Subcutaneous abdominal adipose tissue (tissue), 5 donors: ENCODE measurements around the gene PAM.

Experiments used
- H3K27ac ChIP-seq: one replicate; pipeline ENCODE4 v1.7.0; 2013; ENCODE audit warnings: low read depth, mild to moderate bottlenecking, inconsistent platforms, low read length, moderate library complexity
- H3K27me3 ChIP-seq, 5 donors: one replicate each; pipeline ENCODE4 v1.7.0; 2013; ENCODE audit warnings: low read length in 5 of 5, inconsistent platforms in 1 of 5; ENCODE audit not compliant: control insufficient read depth in 5 of 5, insufficient read depth in 4 of 5
- H3K36me3 ChIP-seq, 5 donors: one replicate each; pipeline ENCODE4 v1.7.0; 2013; ENCODE audit warnings: low read length in 5 of 5; ENCODE audit not compliant: control insufficient read depth in 5 of 5, insufficient read depth in 5 of 5
- H3K4me1 ChIP-seq, 5 donors: one replicate each; pipeline ENCODE4 v1.7.0; 2013; ENCODE audit warnings: low read length in 5 of 5, mild to moderate bottlenecking in 3 of 5, moderate library complexity in 1 of 5; ENCODE audit not compliant: control insufficient read depth in 5 of 5, insufficient read depth in 5 of 5
- H3K4me3 ChIP-seq, 5 donors: one replicate each; pipeline ENCODE4 v1.7.0; 2013; ENCODE audit warnings: low read length in 5 of 5, low read depth in 1 of 5
- H3K9ac ChIP-seq, 5 donors: one replicate each; pipeline ENCODE4 v1.7.0; 2013; ENCODE audit warnings: low read length in 5 of 5, mild to moderate bottlenecking in 4 of 5, moderate library complexity in 3 of 5
- H3K9me3 ChIP-seq, 5 donors: one replicate each; pipeline ENCODE4 v1.7.0; 2013; ENCODE audit warnings: low read length in 5 of 5; ENCODE audit not compliant: control insufficient read depth in 5 of 5
- donor health status: healthy.
- donor health status: healthy.
- donor health status: healthy.
- donor health status: healthy.
- donor health status: healthy.

Gene PAM

DNA sequence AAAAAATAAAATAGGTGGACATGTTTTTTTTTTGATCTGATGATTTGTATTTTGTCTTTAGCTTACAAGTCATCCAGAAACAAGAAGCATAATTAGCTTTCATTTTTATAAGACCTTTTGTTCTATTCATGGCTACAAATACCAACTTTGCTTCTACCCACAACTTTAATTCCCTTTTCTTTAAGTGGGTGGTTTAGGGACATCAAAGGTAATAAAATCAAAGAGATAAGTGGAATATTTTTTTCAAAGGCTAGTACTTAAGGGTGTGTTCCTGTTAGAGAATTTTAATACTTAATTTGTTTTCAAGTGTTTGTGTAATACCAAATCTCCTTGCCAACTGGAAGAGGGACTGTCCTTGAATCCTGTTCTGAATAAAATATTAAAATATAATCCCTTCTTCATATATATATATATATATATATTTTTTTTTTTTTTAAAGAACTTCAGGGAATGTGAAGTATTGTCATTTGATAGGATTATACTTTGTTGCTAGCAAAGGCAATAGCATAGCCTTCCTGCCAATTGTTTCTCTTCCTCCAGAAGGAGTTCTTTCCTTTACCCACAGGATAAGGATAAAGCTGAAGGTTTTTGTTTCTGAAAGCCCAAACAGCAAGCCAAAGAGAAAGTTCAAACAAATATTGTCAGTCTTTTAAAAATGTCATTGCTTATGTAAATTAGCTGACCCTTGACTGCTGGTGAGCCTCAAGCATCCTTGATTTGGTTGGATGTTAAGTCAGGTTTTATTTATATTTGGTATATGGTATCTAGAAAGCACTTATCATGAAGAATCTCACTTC, 108.9 kb downstream of the PAM start:
- no peaks in the 10 kb centered on the region for H3K36me3 ChIP-seq
- peak overlapping the region; percentile 91 for H3K27ac ChIP-seq
- H3K9ac ChIP-seq: no peak overlapping the region
- H3K27me3 ChIP-seq: no peaks in the 10 kb centered on the region
- no peaks in the 10 kb centered on the region for H3K9me3 ChIP-seq
- H3K4me1 ChIP-seq: peaks cover 0 to 24% (median 17%) of the 10 kb centered on the region in 5 donors
- peak overlapping the region in 1 of 5 donors; percentile 7 for H3K4me3 ChIP-seq

DNA sequence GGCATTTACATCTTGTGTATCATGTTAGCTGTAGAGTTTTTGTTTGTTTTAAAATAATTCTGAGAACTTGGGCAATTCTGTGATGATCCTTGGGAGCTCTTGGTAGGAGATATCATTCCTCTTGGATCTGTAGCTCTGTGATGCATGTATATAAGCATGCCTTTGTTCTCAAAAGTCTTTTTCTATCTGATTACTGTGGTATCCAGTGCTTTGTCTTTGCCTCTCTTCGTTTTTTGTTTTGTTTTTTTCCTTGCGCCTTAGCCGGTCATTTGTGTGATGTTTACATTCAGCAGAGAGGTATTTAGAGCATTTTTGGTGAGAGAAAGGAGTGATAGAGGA, 110.0 kb downstream of the PAM start:
- Histone ChIP-seq H3K4me1 (peaks cover 0 to 24% (median 17%) of the 10 kb centered on the region in 5 donors), H3K27me3 (no peaks in the 10 kb centered on the region), H3K36me3 (peaks cover 0 to 5% (median 0%) of the 10 kb centered on the region in 5 donors), H3K27ac (peak overlapping the region; percentile 91), H3K9ac (peak overlapping the region; percentile 53 to 93 (median 87)), H3K4me3 (peak overlapping the region; percentile 74 to 86 (median 84)), H3K9me3 (no peaks in the 10 kb centered on the region)

DNA sequence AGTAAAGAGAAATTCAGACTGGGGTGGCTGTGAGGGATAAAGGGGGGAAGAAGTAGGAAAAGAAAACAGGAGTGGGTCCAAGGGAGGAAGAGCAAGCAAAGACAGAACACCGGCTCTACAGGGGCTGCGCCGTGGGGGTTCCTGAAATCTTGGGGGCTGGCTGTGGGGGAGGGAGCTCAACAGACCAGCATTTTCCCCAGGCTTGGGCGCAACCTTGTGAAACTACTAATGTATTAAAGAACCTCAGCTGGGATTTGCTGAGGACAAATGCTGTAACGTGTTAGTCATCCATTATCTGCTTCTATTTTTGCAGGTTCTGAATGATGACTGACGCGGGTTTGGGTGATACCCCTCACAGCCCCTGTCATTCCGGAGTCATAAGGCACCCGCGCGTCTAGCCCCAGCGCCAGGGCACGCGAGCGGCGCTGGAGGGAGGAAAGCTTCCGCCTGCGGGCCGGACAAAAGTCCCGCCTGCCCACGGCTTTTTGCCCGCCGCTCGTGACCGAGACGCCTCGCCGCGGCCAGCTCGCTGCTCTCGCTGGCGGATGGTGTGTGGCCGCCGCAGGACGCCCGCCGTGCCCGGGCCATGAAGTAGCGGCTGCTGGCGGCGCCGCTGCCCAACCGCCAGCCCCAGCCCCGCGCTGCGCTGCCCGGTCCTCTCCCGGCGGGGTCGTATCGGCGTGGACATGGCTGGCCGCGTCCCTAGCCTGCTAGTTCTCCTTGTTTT, 110.6 kb downstream of the PAM start:
- Histone ChIP-seq H3K4me1 (peaks cover 0 to 24% (median 17%) of the 10 kb centered on the region in 5 donors), H3K9ac (peak overlapping the region; percentile 64 to 93 (median 87)), H3K27me3 (no peaks in the 10 kb centered on the region), H3K27ac (peak overlapping the region; percentile 91), H3K36me3 (peaks cover 0 to 5% (median 0%) of the 10 kb centered on the region in 5 donors), H3K4me3 (peak overlapping the region; percentile 80 to 90 (median 86)), H3K9me3 (no peaks in the 10 kb centered on the region)

DNA sequence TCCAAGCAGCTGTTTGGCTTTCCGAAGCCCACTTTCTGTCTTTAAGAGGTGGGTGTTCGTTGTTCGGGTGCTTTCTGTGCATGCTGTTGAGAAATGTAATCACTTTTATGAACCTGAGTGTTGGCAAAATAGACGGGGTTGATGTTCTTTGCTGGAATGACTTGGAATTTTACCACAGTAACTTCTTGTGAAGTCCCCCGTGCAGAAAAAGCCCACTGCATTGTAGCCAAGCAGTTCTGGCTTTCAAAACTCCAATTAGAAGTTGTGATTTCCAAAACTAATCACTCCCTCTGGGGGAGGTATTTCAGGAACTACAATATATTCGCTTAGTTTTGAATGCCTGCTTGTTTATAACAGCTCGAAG, 111.1 kb downstream of the PAM start:
- peak overlapping the region; percentile 80 to 90 (median 86) for H3K4me3 ChIP-seq
- peaks cover 0 to 24% (median 17%) of the 10 kb centered on the region in 5 donors for H3K4me1 ChIP-seq
- H3K9me3 ChIP-seq: no peaks in the 10 kb centered on the region
- peaks cover 0 to 5% (median 0%) of the 10 kb centered on the region in 5 donors for H3K36me3 ChIP-seq
- H3K9ac ChIP-seq: peak overlapping the region; percentile 64 to 93 (median 87)
- H3K27me3 ChIP-seq: no peaks in the 10 kb centered on the region
- peak overlapping the region; percentile 91 for H3K27ac ChIP-seq

DNA sequence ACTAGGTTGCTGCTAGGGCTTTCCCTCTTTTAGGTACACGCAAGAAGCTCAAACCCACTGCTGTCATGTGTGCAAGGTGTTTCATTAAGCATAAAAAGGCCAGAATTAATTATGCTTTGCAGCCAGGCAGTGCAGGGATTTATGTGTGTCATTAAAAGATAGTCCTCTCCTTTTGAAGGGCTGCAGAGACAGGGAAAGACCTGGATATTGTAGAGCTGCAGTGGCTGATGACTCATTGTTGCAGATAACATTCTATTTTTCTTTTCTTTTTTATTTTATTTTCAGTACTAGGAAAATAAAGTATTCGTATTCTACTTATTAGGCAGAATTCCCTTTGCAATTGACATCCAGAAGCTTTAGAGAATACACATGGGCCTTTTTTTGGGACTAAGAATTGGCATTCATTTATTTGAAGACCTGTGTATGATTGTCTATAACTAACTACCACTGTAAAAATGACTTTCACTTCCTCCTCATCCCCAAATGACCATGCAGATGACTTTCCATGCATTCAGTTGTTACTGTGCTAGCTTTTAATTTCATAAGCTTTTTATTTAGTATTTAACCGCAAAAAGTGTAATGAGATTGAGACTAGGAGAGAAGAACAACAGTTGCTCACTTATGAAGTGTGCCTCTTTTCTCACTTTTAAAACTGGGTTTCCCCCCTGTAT, 113.0 kb downstream of the PAM start:
- H3K4me3 ChIP-seq: peak overlapping the region in 2 of 5 donors; percentile 16 to 50
- no peak overlapping the region for H3K9ac ChIP-seq
- H3K4me1 ChIP-seq: peaks cover 0 to 24% (median 17%) of the 10 kb centered on the region in 5 donors
- no peak overlapping the region for H3K27ac ChIP-seq
- no peaks in the 10 kb centered on the region for H3K9me3 ChIP-seq
- H3K27me3 ChIP-seq: no peaks in the 10 kb centered on the region
- H3K36me3 ChIP-seq: peaks cover 0 to 5% (median 0%) of the 10 kb centered on the region in 5 donors

DNA sequence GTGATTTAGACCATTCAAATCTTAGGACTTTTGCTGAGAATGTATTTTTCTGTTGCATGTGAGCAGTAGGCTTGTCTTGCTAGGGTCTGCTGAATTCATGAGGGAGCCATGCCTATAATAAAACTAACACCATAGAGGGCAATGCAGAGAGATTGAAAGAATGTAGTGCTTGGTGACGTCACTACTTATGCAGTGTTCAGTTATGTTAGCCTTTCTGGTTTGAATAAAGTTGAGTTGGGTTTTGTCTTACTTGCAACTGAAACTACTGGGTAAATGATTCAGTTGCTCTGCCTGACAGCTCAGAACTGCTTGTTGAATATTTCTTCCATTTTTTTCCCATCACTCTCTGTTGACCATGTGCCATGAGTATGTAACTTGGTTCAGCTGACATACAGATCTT, 114.1 kb downstream of the PAM start:
- no peak overlapping the region for H3K4me3 ChIP-seq
- H3K27me3 ChIP-seq: no peaks in the 10 kb centered on the region
- H3K36me3 ChIP-seq: peaks cover 0 to 9% (median 0%) of the 10 kb centered on the region in 5 donors
- H3K9me3 ChIP-seq: no peaks in the 10 kb centered on the region
- no peak overlapping the region for H3K9ac ChIP-seq
- no peak overlapping the region for H3K27ac ChIP-seq
- H3K4me1 ChIP-seq: peaks cover 0 to 21% (median 17%) of the 10 kb centered on the region in 5 donors

DNA sequence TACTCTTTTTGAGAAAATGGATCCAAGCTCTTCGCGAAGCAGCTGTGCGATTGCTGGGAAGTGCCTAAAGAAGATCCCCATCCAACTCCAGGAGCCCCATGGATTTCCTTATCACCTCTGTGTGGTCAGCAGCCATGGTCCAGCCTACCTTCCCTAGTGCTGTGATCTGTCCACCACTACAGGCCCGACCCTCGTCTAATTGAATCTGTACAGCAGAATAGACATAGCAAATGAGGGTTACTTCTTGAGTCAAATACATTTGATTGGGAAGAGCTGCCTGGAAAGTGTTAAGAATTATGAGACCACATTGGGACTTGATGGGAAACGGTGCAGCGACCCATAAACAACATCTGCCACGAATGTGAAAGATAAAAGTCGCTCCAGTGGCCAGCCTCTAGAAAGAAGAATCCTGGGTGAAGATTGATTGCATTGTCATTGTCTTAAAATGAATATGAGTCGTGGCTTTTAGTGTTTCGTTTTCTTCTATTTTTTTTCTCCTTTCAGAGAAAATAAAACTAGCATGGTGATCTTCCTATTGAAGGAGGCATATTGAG, 118.4 kb downstream of the PAM start:
- H3K4me1 ChIP-seq: no peaks in the 10 kb centered on the region
- H3K9ac ChIP-seq: no peak overlapping the region
- H3K36me3 ChIP-seq: peaks cover 0 to 9% (median 2%) of the 10 kb centered on the region in 5 donors
- H3K27ac ChIP-seq: no peak overlapping the region
- H3K9me3 ChIP-seq: no peaks in the 10 kb centered on the region
- H3K27me3 ChIP-seq: no peaks in the 10 kb centered on the region
- H3K4me3 ChIP-seq: no peak overlapping the region

DNA sequence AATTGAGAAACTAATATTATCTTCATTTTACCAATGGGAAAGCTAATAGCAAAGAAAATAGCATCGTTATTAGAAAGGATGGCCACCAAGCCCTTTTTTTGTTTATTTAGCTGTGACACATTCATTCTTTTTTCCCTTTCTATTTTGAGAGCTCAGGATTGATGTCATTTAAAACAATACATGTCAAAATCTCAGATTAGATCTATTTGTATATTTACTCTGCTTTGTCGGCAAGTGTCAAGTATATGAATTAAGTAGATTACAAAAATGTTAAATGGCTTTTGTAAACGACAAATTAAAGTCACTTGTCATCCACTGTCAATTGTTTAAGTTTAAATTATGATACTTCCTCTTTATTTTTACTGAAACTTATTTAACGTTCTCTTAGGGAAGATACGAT, 118.9 kb downstream of the PAM start:
- Histone ChIP-seq H3K36me3 (peaks cover 0 to 8% (median 2%) of the 10 kb centered on the region in 5 donors), H3K4me1 (no peaks in the 10 kb centered on the region), H3K9me3 (no peaks in the 10 kb centered on the region), H3K4me3 (no peak overlapping the region), H3K9ac (no peak overlapping the region), H3K27me3 (no peaks in the 10 kb centered on the region), H3K27ac (no peak overlapping the region)

DNA sequence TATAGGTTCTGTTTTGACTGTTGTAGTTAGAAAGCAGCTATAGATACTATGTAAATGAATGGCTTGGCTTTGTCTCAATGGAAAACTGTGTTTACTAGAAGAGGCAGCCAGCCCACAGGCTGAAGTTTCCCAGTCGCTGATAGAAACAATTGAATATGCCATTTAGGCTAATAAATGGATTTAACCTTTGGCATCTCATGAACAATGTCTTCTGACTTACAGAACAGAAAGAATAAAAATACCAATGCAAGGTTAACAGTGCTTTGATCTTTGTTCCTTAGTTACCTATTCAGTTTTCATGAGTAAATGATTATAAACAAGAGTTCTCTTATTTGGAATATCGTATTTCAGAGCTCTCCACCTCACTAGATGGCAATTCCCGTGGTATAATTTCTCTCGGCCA, 120.6 kb downstream of the PAM start:
- H3K4me3 ChIP-seq: no peak overlapping the region
- H3K27ac ChIP-seq: no peak overlapping the region
- no peaks in the 10 kb centered on the region for H3K9me3 ChIP-seq
- no peaks in the 10 kb centered on the region for H3K4me1 ChIP-seq
- H3K9ac ChIP-seq: no peak overlapping the region
- peaks cover 0 to 10% (median 3%) of the 10 kb centered on the region in 5 donors for H3K36me3 ChIP-seq
- no peaks in the 10 kb centered on the region for H3K27me3 ChIP-seq
